Inflammatory macrophage treated with lipopolysaccharide for 4 hours (primary cell): ENCODE data around the gene GRM7.

Experiments used
- DNase-seq: peaks from one replicate; pipeline ENCODE4 v3.0.0-alpha.2; 2020

GRM7 gene

GRCh38 chr3:7421065-7421464 lies 560.1 kb downstream of the GRM7 start:
- DNase-seq = no peak

GRCh38 chr3:7423036-7423435 lies 562.1 kb downstream of the GRM7 start:
- DNase-seq = no peak

GRCh38 chr3:7423995-7424394 lies 563.1 kb downstream of the GRM7 start:
- no peak for DNase-seq

GRCh38 chr3:7428206-7428718 lies 567.3 kb downstream of the GRM7 start:
- no peak for DNase-seq

GRCh38 chr3:7432610-7433009 lies 571.7 kb downstream of the GRM7 start:
- DNase-seq = no peak

- DNase-seq = no peak
Measured at GRCh38 chr3:7433073-7433472, 572.2 kb downstream of the GRM7 start.

GRCh38 chr3:7436542-7436941 lies 575.6 kb downstream of the GRM7 start:
- DNase-seq = no peak

- DNase-seq = no peak
Measured at GRCh38 chr3:7437231-7437630, 576.3 kb downstream of the GRM7 start.

- DNase-seq = no peak
Measured at GRCh38 chr3:7439101-7439680, 578.3 kb downstream of the GRM7 start.

- no peak for DNase-seq
Measured at GRCh38 chr3:7444886-7445285, 584.0 kb downstream of the GRM7 start.

- no peak for DNase-seq
Measured at GRCh38 chr3:7445331-7445730, 584.4 kb downstream of the GRM7 start.

GRCh38 chr3:7447197-7447769 lies 586.4 kb downstream of the GRM7 start:
- peak; percentile 24 for DNase-seq

GRCh38 chr3:7456386-7456785 lies 595.5 kb downstream of the GRM7 start:
- no peak for DNase-seq

- no peak for DNase-seq
Measured at GRCh38 chr3:7461202-7461825, 600.4 kb downstream of the GRM7 start.

GRCh38 chr3:7469866-7470265 lies 609.0 kb downstream of the GRM7 start:
- DNase-seq = no peak

GRCh38 chr3:7484636-7485035 lies 623.7 kb downstream of the GRM7 start:
- DNase-seq = no peak

GRCh38 chr3:7487763-7488162 lies 626.8 kb downstream of the GRM7 start:
- no peak for DNase-seq

GRCh38 chr3:7489417-7489816 lies 628.5 kb downstream of the GRM7 start:
- no peak for DNase-seq

- DNase-seq = no peak
Measured at GRCh38 chr3:7498715-7499114, 637.8 kb downstream of the GRM7 start.

GRCh38 chr3:7503431-7503830 lies 642.5 kb downstream of the GRM7 start:
- no peak for DNase-seq

- no peak for DNase-seq
Measured at GRCh38 chr3:7504886-7505775, 644.2 kb downstream of the GRM7 start.

GRCh38 chr3:7506606-7507180 lies 645.8 kb downstream of the GRM7 start:
- no peak for DNase-seq

- DNase-seq = no peak
Measured at GRCh38 chr3:7508821-7509220, 647.9 kb downstream of the GRM7 start.
